ENCODE results near the gene UBTD2. TPM values are rescaled to one million over a fixed set of nuclear protein-coding genes. Genes with fewer than 3 reads are reported as not detected.

Gene UBTD2
- total and polyA plus RNA-seq, 2 experiments from 2014 or later = 23.9 to 26.2 TPM

DNA sequence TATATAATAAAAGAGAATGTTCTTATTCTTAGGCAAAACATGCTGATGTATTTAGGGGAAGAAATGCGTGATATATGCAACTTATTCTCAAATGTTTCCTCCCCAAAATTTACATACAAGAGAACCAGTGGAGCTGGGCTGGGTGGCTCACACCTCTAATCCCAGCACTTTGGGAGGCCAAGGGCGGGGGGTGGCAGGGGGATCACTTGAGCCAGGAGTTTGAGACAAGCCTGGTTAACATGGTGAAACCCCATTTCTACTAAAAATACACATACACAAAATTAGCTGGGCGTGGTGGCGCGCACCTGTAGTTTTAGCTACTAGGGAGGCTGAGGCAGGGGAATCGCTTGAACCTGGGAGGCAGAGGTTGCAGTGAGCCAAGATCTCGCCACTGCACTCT lies 27.5 kb upstream of the UBTD2 start:
- H3K4me1 ChIP-seq (ENCODE audit: low read depth) = no peaks in the 10 kb centered on the region
- H3K9me3 ChIP-seq (ENCODE audit: low read depth) = no peaks in the 10 kb centered on the region
- H3K27ac ChIP-seq = no peak overlapping the region
- no peak for DNase-seq (ENCODE audit: low read depth in 1 of 2, low spot score in 1 of 2)
- H3K36me3 ChIP-seq = no peaks in the 10 kb centered on the region
- TF ChIP-seq, protein P1, sequence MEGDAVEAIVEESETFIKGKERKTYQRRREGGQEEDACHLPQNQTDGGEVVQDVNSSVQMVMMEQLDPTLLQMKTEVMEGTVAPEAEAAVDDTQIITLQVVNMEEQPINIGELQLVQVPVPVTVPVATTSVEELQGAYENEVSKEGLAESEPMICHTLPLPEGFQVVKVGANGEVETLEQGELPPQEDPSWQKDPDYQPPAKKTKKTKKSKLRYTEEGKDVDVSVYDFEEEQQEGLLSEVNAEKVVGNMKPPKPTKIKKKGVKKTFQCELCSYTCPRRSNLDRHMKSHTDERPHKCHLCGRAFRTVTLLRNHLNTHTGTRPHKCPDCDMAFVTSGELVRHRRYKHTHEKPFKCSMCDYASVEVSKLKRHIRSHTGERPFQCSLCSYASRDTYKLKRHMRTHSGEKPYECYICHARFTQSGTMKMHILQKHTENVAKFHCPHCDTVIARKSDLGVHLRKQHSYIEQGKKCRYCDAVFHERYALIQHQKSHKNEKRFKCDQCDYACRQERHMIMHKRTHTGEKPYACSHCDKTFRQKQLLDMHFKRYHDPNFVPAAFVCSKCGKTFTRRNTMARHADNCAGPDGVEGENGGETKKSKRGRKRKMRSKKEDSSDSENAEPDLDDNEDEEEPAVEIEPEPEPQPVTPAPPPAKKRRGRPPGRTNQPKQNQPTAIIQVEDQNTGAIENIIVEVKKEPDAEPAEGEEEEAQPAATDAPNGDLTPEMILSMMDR (IDR thresholded peaks at IDR 0.05; ENCODE audit: low read depth, low read length) = no peak
- H3K27me3 ChIP-seq = no peaks in the 10 kb centered on the region
- no peak overlapping the region for H3K4me3 ChIP-seq

DNA sequence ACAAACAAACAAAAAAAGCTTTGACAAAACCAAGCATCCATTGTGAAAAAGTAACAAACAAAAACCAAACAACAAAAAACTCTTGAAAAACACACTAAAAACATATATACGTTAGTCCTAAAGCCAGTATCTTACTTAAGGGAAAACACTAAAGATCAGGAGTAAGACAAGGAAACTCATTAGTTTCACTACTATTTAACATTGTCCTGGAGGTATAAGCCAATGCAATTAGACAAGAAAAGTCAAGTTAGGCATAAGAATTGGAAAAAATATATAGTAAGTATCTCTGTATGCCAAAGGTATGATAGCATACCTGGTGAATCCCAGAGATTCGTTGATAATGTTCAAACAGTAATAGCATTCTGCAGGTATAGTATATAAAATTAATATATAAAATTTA lies 21.8 kb upstream of the UBTD2 start:
- Histone ChIP-seq H3K27ac (no peak overlapping the region), H3K27me3 (no peaks in the 10 kb centered on the region), H3K9me3 (ENCODE audit: low read depth) (no peaks in the 10 kb centered on the region), H3K36me3 (no peaks in the 10 kb centered on the region), H3K4me3 (no peak overlapping the region), H3K4me1 (ENCODE audit: low read depth) (no peaks in the 10 kb centered on the region)
- TF ChIP-seq, protein P1 (IDR thresholded peaks at IDR 0.05; ENCODE audit: low read depth, low read length) = no peak
- no peak for DNase-seq (ENCODE audit: low read depth in 1 of 2, low spot score in 1 of 2)

DNA sequence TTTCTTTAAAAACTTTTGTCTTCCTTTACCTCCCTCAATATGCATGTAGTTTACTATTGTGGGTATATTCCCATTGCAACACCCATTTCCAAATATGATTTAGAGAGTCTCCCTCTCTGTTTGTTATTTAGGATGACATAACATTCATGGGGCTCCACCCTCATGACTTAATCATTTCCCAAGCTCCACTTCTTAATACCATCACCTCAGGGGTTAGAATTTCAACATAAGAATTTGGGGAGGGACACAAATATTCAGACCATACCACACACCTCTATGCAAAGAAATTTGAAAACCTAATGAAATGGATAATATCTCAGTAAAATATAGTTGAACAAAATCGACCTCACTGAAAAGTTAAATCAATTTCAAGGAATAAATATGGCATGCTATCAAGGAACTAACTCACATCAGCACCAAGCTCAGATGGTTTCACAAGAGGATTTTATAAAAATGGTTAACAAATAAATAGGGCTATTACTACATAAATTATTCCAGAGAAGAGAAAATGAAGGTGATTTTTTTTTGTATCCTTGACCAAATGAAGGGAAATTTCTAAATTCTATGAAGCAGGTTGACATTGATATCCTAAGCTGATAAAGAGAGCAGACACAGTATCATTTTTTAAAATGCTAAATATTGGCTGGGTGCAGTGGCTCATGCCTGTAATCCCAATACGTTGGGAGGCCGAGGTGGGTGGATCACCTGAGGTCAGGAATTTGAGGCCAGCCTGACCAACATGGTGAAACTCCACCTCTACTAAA lies 20.2 kb upstream of the UBTD2 start:
- Histone ChIP-seq H3K4me1 (ENCODE audit: low read depth) (no peaks in the 10 kb centered on the region), H3K36me3 (no peaks in the 10 kb centered on the region), H3K27ac (no peak overlapping the region), H3K27me3 (no peaks in the 10 kb centered on the region), H3K9me3 (ENCODE audit: low read depth) (no peaks in the 10 kb centered on the region), H3K4me3 (no peak overlapping the region)
- TF ChIP-seq, protein P1 (IDR thresholded peaks at IDR 0.05; ENCODE audit: low read depth, low read length) = no peak
- DNase-seq (ENCODE audit: low read depth in 1 of 2, low spot score in 1 of 2) = no peak

DNA sequence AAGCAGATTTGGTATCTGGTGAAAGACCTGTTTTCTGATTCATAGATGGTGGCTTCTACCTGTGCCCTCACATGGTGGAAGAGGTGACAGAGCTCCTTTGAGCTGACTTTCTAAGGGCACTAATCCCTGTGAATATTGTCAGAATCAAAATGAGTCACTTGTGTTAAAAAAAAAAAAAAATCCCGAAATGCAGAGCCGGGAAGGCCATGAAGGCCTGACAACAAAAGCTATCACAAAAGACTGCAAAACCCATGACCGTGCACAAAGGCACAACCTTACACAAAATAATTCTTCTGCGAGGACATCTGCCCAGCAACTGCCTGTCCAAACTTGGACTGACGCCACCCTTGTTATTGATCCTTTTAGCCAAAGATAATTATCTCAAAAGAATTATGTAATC lies 19.6 kb upstream of the UBTD2 start:
- Histone ChIP-seq H3K4me1 (ENCODE audit: low read depth) (no peaks in the 10 kb centered on the region), H3K36me3 (no peaks in the 10 kb centered on the region), H3K4me3 (no peak overlapping the region), H3K27me3 (no peaks in the 10 kb centered on the region), H3K27ac (no peak overlapping the region), H3K9me3 (ENCODE audit: low read depth) (no peaks in the 10 kb centered on the region)
- TF ChIP-seq, protein P1 (IDR thresholded peaks at IDR 0.05; ENCODE audit: low read depth, low read length) = no peak
- no peak for DNase-seq (ENCODE audit: low read depth in 1 of 2, low spot score in 1 of 2)

DNA sequence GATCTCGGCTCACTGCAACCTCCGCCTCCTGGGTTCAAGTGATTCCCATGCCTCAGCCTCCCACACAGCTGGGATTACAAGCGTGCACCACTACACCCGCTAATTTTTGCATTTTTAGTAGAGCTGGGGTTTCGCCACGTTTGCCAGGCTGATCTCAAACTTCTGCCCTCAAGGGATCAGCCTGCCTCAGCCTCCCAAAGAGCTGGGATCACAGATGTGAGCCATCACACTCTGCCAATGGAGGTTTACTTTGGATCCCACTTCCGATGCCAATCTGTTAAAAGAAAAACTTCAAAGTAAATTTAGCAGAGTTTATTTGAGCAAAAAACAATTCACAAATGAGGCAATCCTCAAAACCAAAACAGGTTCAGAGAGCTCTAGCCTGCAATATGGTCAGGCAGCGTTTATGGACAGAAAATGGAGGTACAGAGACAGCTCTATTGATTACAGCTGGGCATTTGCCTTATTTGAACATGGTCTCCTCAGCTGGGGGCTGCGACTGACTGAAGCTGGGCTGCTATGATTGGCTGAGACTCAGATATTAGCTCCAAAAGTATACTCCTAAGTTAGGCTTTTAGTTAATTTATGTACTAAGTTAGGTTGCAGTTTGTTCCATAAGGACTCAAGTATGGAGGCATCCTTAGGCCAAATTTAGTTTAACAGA lies 18.6 kb upstream of the UBTD2 start:
- H3K4me3 ChIP-seq = no peak overlapping the region
- H3K36me3 ChIP-seq = no peaks in the 10 kb centered on the region
- H3K4me1 ChIP-seq (ENCODE audit: low read depth) = no peaks in the 10 kb centered on the region
- no peak for DNase-seq (ENCODE audit: low read depth in 1 of 2, low spot score in 1 of 2)
- TF ChIP-seq, protein P1 (IDR thresholded peaks at IDR 0.05; ENCODE audit: low read depth, low read length) = no peak
- no peaks in the 10 kb centered on the region for H3K27me3 ChIP-seq
- no peak overlapping the region for H3K27ac ChIP-seq
- H3K9me3 ChIP-seq (ENCODE audit: low read depth) = no peaks in the 10 kb centered on the region

All from cardiac muscle cell (in vitro differentiated cells and primary cell).